ENCODE data around the gene NUMB.

NUMB gene

DNA sequence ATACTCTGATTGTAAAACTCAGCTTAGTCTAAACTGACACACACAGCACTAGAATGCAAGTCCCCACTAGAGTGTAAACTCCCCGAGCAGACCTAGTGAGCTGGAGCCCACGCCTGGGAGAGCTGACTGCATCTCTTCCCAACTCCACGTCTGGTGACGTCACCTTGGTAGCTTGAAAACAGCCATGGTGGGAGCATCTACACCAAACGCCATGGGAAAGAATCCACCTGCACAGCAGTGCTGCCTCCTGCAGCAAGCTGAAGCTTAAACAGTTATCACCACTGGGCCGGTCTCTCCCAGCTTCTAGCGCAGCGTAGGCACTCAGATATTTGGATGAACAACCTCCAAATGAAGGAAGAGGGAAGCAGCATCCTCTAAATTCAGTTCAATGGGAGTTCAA is 225.4 kb downstream of the NUMB start:
- no peak for DNase-seq (ENCODE audit: low spot score)

DNA sequence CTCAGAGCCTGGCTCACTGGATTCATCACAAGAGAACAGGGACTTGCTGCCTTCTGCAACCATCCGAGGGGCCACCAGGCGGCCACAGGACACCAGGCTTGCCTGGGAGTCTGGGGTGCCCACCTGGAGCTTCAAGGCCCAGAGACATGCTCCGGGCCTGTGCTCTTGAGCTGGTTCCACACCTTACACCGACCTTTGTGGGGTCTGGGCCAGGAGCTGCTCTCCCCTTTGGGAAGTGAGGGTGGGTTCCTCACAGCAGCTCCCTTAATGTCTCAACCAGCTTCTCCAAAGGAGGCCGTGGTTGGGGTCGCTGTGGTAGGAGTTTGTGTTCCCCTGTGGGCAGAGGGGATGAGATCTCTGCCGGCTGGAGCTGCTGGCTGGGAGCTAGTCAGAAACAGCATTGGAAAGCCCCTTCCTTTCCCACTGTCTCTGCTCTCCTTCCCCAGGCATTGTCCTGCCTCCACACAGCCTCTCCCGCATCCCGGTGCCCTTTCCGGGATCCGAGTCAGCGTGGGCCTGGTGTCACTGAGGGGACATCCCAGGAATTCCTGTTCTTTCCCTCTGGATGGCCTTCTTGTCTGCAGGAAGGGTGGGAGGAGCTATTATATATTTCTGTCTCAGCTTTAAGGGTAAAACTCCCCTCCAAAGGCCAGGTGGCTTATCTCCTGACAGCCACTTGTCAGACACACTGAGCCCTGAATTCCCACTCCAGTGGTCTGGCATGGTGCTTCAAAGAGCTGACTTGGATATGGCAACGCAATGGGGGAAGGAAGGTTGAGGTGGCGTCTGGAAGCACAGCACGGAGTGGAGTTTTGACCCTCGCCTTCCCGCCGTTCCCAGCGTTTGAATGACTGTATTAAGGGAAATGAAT is 226.1 kb downstream of the NUMB start:
- DNase-seq (ENCODE audit: low spot score), result no peak

DNA sequence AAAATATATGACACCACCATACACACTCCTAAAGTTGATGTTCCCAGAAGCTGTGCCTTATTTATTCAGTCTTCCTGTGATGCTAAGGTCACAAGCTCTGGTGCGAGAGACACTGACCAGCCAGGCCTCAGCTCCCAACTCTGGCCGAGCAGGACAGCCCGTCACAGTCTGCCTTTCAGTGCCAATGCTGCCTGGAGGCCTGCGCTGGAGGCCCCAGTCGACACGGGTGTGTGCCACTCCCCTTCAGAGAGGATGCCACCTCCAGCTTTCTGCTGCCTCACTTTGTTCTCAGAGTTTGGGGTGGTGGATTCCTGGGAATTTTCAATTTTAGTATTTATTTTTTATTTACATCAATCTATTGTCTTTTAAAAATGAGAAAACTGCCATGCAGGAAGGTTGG is 228.3 kb downstream of the NUMB start:
- DNase-seq (ENCODE audit: low spot score), result no peak

DNA sequence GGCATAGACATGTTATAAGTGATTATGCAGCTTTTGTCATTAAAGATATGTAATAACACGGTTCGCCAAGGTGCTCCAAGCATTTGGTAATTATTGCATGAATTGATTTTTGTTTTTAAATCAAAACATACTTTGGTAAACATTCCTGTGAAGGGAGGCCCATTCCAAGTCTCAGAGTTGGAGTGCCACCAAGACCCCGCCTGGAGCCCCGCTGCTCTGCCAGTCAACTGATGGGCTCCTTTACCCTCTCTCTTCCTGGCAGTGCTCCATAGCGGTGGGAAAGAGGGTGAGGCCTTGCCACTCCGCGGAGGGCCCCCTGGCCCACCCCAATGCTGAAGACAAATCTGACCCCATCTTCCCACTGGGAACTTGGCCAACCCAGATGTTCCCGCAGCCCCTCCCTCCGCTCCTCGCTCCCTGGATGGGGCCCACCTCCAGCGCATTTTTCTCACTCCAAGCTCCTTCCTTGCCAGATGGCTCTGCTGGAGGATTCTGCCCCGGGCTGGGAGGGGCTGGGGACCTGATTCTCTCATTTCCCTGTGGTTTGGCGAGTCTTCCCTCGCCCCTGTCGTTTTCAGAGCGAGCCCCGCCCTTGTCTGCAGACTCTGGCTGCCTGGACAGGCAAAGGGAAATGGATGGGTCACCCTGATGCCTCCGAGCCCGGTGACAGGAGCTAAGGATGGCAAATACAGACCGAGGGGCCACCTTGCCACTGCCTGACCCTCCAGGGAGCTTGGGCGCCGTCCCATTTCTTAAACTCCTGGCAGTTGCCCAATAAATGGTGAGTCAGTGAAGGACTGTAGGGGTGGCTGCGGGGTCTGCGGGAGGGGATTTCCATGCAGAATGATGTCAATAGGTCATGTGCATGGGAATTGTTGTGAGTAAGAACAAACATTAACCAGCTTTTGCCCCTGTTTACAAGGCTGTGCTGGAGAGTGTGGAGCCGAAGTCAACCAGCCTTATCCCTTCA is 230.2 kb downstream of the NUMB start:
- no peak for DNase-seq (ENCODE audit: low spot score)

DNA sequence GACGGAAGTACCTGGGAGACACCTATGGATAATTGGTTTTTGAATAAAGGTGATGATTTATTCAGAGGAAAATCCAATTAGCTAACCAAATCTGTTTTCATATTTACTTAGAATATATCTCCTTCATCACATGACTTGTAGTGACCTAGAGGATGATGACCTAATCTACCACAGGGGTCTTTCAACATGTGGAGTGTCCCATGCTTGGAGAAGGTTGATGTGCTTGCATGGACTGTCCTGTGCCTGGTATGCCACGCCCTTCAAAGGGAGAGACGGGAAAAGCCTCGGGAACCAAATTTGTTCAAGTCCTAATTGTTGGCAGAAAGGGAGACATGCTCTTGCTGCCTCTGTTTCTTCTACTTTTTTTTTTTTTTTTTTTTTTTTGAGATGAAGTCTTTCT is 232.8 kb downstream of the NUMB start:
- no peak for DNase-seq (ENCODE audit: low spot score)
